Activated CD4-positive, alpha-beta memory T cell treated with anti-CD3 and anti-CD28 coated beads for 36 hours (primary cell): ENCODE data around the gene ASPHD2. TPM values are rescaled to one million over a fixed set of nuclear protein-coding genes. Genes with fewer than 3 reads are reported as not detected.

Experiments used
- CTCF ChIA-PET: fragments of 350-600 bp; sonication (Branson Sonifier 250); formaldehyde crosslinking; loops from one replicate; lab custom pipeline; 2021; ENCODE audit warnings: antibody characterized with exemption, inconsistent platforms; lab: Charles Lee
- POLR2A ChIA-PET: fragments of 350-600 bp; sonication (Branson Sonifier 250); formaldehyde crosslinking; loops from one replicate; lab custom pipeline; 2021; ENCODE audit warnings: antibody characterized with exemption; lab: Charles Lee
- DNase-seq: peaks from one replicate; pipeline ENCODE4 v3.0.0-alpha.2; 2020
- H3K27ac Mint-ChIP-seq: one replicate; pipeline ENCODE4 v1.8.0; 2021; ENCODE audit warnings: mixed read lengths
- H3K27me3 Mint-ChIP-seq: one replicate; pipeline ENCODE4 v1.8.0; 2021; ENCODE audit warnings: mixed read lengths
- H3K36me3 Mint-ChIP-seq: one replicate; pipeline ENCODE4 v1.8.0; 2021; ENCODE audit warnings: mixed read lengths
- H3K4me1 Mint-ChIP-seq: one replicate; pipeline ENCODE4 v1.8.0; 2021; ENCODE audit warnings: low read depth, mixed read lengths
- H3K4me3 Mint-ChIP-seq: one replicate; pipeline ENCODE4 v1.8.0; 2021; ENCODE audit warnings: mild to moderate bottlenecking, mixed read lengths
- H3K9me3 Mint-ChIP-seq: one replicate; pipeline ENCODE4 v1.8.0; 2021; ENCODE audit warnings: mixed read lengths
- intact Hi-C: fragments of 100-400 bp; cut with micrococcal nuclease; formaldehyde crosslinking; loops from one replicate; pipeline ENCODE4 v1.15.1; 2023
- total RNA-seq, 2 experiments: library from RNA; stranded (reverse); gene quantifications; one replicate each; pipeline ENCODE4 v1.2.3, GENCODE V29; 2021

The ASPHD2 gene
- total RNA-seq, 2 experiments from 2014 or later, result 9.2 to 10.0 TPM

DNA sequence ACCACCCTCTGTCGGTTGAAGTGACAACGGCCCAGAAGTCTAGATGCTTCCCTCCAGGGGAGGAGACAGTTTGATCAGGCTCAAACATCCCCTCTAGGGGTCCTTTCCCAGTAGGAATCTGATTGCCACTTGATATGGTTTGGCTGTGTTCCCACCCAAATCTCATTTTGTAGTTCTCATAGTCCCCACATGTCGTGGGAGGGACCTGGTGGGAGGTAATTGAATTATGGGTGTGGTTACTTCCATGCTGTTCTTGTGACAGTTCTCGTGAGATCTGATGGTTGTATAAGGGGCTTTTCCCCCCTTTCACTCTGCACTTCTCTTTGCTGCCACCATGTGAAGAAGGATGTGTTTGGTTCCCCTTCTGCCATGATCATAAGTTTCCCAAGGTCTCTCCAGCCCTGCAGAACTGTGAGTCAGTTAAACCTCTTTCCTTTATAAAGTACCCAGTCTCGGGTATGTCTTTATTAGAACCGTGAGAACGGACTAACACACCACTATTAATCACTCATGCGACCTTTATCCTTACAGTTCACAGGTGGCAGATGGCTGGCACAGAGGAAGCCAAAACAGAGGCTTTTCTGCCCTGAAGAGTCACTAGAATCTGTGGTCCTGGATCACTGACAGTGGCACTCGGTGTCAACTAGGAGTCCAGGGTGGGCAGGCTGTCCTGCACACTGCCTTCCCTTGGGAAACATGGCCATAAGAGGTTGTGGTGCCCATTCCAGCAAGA, 21.6 kb downstream of the ASPHD2 start:
- Mint-ChIP-seq H3K9me3 (no peaks in the 10 kb centered on the region), H3K4me3 (no peak overlapping the region), H3K4me1 (no peaks in the 10 kb centered on the region), H3K27ac (no peak overlapping the region), H3K27me3 (no peaks in the 10 kb centered on the region), H3K36me3 (peaks cover 9% of the 10 kb centered on the region)
- ChIA-PET CTCF (no interaction called here), POLR2A (no interaction called here)
- no peak for DNase-seq
- intact Hi-C loops, result no loop called here

GRCh38 chr22:26452236-26453016, 23.4 kb downstream of the ASPHD2 start:
- no peak overlapping the region for H3K4me3 Mint-ChIP-seq
- H3K27ac Mint-ChIP-seq, result no peak overlapping the region
- CTCF ChIA-PET, result interaction anchor here (0.9 to 2.7 kb wide), 2 partner anchors 9 to 53 kb away, joined by 3 to 5 read pairs; no protein-coding TSS in a partner anchor
- intact Hi-C loops, result no loop called here
- POLR2A ChIA-PET, result no interaction called here
- H3K9me3 Mint-ChIP-seq, result no peaks in the 10 kb centered on the region
- no peaks in the 10 kb centered on the region for H3K4me1 Mint-ChIP-seq
- no peaks in the 10 kb centered on the region for H3K27me3 Mint-ChIP-seq
- DNase-seq, result no peak
- H3K36me3 Mint-ChIP-seq, result peaks cover 13% of the 10 kb centered on the region

DNA sequence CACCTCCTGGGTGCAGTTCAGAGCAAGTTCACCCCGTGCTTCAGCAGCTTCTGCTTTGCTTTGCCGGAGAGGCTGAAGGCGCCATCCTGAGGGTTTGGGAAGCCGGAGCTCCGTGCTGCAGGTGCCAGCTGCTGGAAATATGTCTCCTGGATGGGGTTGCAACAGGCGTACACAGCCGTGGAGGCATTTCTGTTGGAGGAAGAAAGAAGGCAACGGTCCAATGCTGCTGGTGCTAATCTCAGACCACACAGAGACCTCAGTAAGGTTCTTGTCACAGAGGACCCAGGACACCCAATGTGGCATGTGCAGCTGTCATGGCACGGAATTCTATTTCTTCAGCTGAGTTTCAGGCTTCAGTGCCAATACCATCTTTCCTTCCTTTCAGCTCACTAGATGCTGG, 24.2 kb downstream of the ASPHD2 start:
- CTCF ChIA-PET, result interaction anchor here (0.9 to 2.7 kb wide), 2 partner anchors 9 to 54 kb away, joined by 3 to 5 read pairs; no protein-coding TSS in a partner anchor
- H3K4me3 Mint-ChIP-seq, result no peak overlapping the region
- H3K27me3 Mint-ChIP-seq, result no peaks in the 10 kb centered on the region
- DNase-seq, result no peak
- intact Hi-C loops, result no loop called here
- H3K36me3 Mint-ChIP-seq, result peaks cover 18% of the 10 kb centered on the region
- no peak overlapping the region for H3K27ac Mint-ChIP-seq
- H3K9me3 Mint-ChIP-seq, result no peaks in the 10 kb centered on the region
- no peaks in the 10 kb centered on the region for H3K4me1 Mint-ChIP-seq
- POLR2A ChIA-PET, result no interaction called here

GRCh38 chr22:26453812-26454500, 24.9 kb downstream of the ASPHD2 start:
- no peaks in the 10 kb centered on the region for H3K4me1 Mint-ChIP-seq
- peaks cover 21% of the 10 kb centered on the region for H3K36me3 Mint-ChIP-seq
- H3K27ac Mint-ChIP-seq, result no peak overlapping the region
- DNase-seq, result no peak
- no peaks in the 10 kb centered on the region for H3K27me3 Mint-ChIP-seq
- POLR2A ChIA-PET, result no interaction called here
- H3K4me3 Mint-ChIP-seq, result no peak overlapping the region
- intact Hi-C loops, result no loop called here
- CTCF ChIA-PET, result interaction anchor here (2.7 kb wide), 1 partner anchor 55 kb away, joined by 5 read pairs; no protein-coding TSS in a partner anchor
- no peaks in the 10 kb centered on the region for H3K9me3 Mint-ChIP-seq

- ChIA-PET POLR2A (no interaction called here), CTCF (no interaction called here)
- H3K27ac Mint-ChIP-seq, result no peak overlapping the region
- intact Hi-C loops, result no loop called here
- no peaks in the 10 kb centered on the region for H3K4me1 Mint-ChIP-seq
- no peaks in the 10 kb centered on the region for H3K9me3 Mint-ChIP-seq
- H3K36me3 Mint-ChIP-seq, result peaks cover 17% of the 10 kb centered on the region
- no peak for DNase-seq
- H3K27me3 Mint-ChIP-seq, result no peaks in the 10 kb centered on the region
- no peak overlapping the region for H3K4me3 Mint-ChIP-seq
These were observed 28.7 kb downstream of the ASPHD2 start for GRCh38 chr22:26457661-26458272.

DNA sequence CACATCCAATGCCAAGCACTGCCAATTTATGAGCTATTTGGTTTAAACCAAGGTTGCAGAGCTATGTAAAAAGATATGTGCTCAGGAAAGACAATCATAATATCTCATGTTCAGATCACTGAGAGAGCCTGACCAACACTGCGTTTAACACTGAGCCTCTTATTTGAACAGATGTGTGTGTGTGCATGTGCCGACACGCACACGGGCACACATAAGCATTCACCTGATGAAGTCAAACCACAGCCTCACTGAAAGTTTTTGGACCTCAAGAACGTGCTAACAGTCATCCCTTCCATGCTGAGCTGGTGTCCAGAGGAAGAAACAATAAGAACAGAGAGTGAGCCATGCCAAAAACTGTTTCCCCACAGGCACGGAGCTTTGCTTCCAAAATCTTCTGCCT, 31.1 kb downstream of the ASPHD2 start:
- no peak overlapping the region for H3K4me3 Mint-ChIP-seq
- no peaks in the 10 kb centered on the region for H3K9me3 Mint-ChIP-seq
- no peak for DNase-seq
- intact Hi-C loops, result no loop called here
- ChIA-PET CTCF (interaction anchor here (0.6 to 5.7 kb wide), 15 partner anchors 12 to 191 kb away, joined by 3 to 109 read pairs (median 4); partner anchors contain the start of genes HPS4 and SRRD), POLR2A (no interaction called here)
- no peaks in the 10 kb centered on the region for H3K4me1 Mint-ChIP-seq
- peaks cover 19% of the 10 kb centered on the region for H3K36me3 Mint-ChIP-seq
- no peaks in the 10 kb centered on the region for H3K27me3 Mint-ChIP-seq
- H3K27ac Mint-ChIP-seq, result no peak overlapping the region

DNA sequence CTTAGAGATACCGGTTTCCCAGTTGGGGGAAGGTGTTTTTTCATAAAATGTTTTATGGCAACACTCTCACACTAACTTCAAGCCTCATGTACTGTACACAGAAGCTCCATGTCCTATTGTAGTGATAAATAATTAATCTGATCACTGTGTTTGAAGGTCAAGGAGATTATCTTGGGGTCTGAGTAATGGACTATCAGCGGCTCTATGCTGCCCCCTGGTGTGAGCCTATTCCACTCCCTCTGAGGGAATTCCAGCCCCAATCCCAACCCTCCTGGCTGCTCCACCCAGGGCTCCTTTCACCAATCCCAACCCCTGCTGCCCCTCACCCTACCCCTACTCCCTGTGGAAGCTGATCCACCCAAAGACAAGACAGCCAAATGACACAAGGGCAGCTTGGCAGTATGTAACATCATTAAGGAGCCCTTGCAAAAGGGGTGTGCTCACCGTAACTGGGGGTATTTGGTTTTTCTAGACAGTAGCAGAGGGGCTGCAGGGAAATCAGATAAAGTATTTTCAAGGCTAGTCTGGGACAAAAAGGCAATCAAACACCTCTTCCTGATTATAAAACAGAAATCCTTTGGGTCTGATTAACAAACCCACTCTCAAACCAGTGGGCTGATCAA, 32.2 kb downstream of the ASPHD2 start:
- ChIA-PET CTCF (interaction anchor here (0.7 to 5.7 kb wide), 23 partner anchors 9 to 1155 kb away, joined by 3 to 109 read pairs (median 4); partner anchors contain the start of gene SRRD), POLR2A (no interaction called here)
- Mint-ChIP-seq H3K4me3 (no peak overlapping the region), H3K36me3 (peaks cover 23% of the 10 kb centered on the region), H3K27ac (no peak overlapping the region), H3K27me3 (no peaks in the 10 kb centered on the region), H3K4me1 (no peaks in the 10 kb centered on the region), H3K9me3 (no peaks in the 10 kb centered on the region)
- intact Hi-C loops, result loop anchor here (1.0 kb wide), 1 partner anchor 63 kb away; no protein-coding TSS in a partner anchor
- DNase-seq, result peak; percentile 42

DNA sequence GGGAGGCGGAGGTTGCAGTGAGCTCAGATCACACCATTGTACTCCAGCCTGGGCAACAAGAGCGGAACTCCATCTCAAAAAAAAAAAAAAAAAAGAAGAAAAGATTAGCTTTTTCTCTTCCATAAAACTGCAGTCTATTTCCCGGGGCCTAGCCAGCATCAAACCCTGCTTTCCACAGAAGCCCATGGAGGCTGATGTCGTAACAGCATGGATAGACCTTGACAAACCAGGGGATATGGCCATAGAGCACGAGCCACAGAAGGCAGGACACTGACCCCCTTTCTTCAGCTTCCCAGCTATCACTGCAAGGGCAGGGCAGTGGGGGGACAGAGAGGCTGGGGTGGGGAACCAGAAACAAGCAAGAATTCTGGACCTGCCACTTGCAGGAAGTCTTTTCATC, 33.0 kb downstream of the ASPHD2 start:
- CTCF ChIA-PET, result interaction anchor here (0.7 to 5.7 kb wide), 18 partner anchors 9 to 1156 kb away, joined by 3 to 109 read pairs (median 4); partner anchors contain the start of gene SRRD
- no peak overlapping the region for H3K4me3 Mint-ChIP-seq
- POLR2A ChIA-PET, result no interaction called here
- H3K4me1 Mint-ChIP-seq, result no peaks in the 10 kb centered on the region
- peaks cover 23% of the 10 kb centered on the region for H3K36me3 Mint-ChIP-seq
- H3K27me3 Mint-ChIP-seq, result no peaks in the 10 kb centered on the region
- DNase-seq, result no peak
- intact Hi-C loops, result no loop called here
- H3K9me3 Mint-ChIP-seq, result no peaks in the 10 kb centered on the region
- H3K27ac Mint-ChIP-seq, result no peak overlapping the region

DNA sequence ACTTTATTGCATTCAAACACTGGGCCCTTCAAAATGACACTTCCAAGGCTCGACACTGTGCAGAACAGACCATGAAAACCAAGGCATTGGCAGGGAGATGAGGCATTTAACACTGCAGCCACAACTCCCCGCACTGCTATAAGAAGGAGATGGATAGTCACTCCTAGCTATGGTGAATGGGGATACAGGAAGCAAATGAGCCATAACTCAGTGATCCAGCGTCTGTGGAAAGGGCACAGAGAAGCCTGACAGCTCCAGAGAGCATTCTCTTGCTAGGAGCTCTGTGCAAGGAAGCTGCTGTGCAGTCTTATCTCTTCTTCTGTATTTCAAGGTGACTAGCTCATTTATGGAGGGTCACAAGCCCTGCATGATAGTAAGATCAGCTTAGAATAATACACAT, 33.6 kb downstream of the ASPHD2 start:
- H3K9me3 Mint-ChIP-seq, result no peaks in the 10 kb centered on the region
- no peaks in the 10 kb centered on the region for H3K4me1 Mint-ChIP-seq
- H3K27ac Mint-ChIP-seq, result no peak overlapping the region
- CTCF ChIA-PET, result interaction anchor here (1.2 to 5.7 kb wide), 8 partner anchors 11 to 97 kb away, joined by 3 to 109 read pairs (median 10); no protein-coding TSS in a partner anchor
- no peak overlapping the region for H3K4me3 Mint-ChIP-seq
- intact Hi-C loops, result no loop called here
- POLR2A ChIA-PET, result no interaction called here
- no peak for DNase-seq
- H3K36me3 Mint-ChIP-seq, result peaks cover 20% of the 10 kb centered on the region
- H3K27me3 Mint-ChIP-seq, result no peaks in the 10 kb centered on the region

DNA sequence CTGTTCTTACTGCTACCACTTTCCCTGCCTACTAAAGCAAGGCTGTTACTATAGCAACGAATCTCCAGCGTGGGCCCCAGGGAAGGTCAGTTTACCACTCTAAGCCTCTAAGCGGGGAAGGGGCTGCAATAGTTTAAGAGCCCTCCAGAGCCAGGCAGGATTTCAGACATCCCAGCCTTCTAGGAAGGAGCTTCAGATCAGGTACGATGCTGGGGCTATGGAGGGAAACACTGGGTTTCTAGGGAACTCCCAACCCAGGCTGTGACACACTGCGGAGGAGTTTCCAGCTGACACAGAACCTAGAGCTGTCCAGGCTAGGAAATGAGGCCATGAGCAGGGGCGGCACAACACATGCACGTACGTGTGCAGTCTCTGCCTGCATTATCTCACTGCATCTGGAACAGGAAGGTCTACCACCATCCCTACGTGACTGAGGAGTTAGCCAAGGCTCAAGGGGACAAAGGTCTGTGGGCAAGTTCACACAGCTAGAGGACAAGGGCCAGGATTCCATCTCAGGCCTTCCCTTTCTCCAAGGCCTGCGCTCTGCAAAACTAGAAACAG, 34.1 kb downstream of the ASPHD2 start:
- peaks cover 22% of the 10 kb centered on the region for H3K36me3 Mint-ChIP-seq
- no peaks in the 10 kb centered on the region for H3K27me3 Mint-ChIP-seq
- intact Hi-C loops, result no loop called here
- ChIA-PET POLR2A (no interaction called here), CTCF (interaction anchor here (1.2 to 5.7 kb wide), 6 partner anchors 11 to 97 kb away, joined by 3 to 109 read pairs (median 20); no protein-coding TSS in a partner anchor)
- no peak overlapping the region for H3K27ac Mint-ChIP-seq
- no peaks in the 10 kb centered on the region for H3K4me1 Mint-ChIP-seq
- no peaks in the 10 kb centered on the region for H3K9me3 Mint-ChIP-seq
- no peak overlapping the region for H3K4me3 Mint-ChIP-seq
- no peak for DNase-seq

DNA sequence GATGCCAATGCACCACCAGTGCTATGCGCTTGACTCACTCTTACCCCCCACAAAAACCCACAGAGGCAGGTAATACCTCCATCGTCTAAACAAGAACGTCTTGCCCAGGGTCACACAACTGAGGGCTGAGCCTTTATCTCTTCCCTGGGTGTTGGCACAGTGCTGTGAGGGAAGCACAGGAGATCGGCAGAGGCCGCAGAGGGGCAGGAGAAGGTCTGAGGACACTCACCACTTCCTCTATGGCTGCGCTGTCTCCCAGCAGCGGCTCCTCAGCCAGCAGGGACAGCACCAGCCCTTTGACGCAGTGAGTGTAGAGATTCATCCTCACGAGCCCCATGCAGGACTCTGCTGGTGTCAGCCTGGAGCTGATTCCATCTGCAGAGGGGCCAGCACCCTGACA, 34.6 kb downstream of the ASPHD2 start:
- ChIA-PET CTCF (interaction anchor here (1.0 to 5.7 kb wide), 3 partner anchors 63 to 98 kb away, joined by 3 to 109 read pairs (median 70); no protein-coding TSS in a partner anchor), POLR2A (no interaction called here)
- Mint-ChIP-seq H3K4me1 (no peaks in the 10 kb centered on the region), H3K27ac (no peak overlapping the region), H3K9me3 (no peaks in the 10 kb centered on the region), H3K27me3 (no peaks in the 10 kb centered on the region), H3K4me3 (no peak overlapping the region), H3K36me3 (peaks cover 24% of the 10 kb centered on the region)
- intact Hi-C loops, result no loop called here
- DNase-seq, result no peak
